Measurements from ENCODE around the gene USP36. TPM values are rescaled to one million over a fixed set of nuclear protein-coding genes. Genes with fewer than 3 reads are reported as not detected.

USP36 gene
- total RNA-seq, 1 experiment from 2014 or later = 74.0 TPM

GRCh38 chr17:78763561-78763960 lies 77.1 kb downstream of the USP36 start:
- DNase-seq (ENCODE audit: low spot score) = no peak
- ChIA-PET CTCF (no interaction called here), POLR2A (no interaction called here)
- Mint-ChIP-seq H3K4me3 (no peak overlapping the region), H3K27me3 (ENCODE audit: low read depth) (no peaks in the 10 kb centered on the region), H3K4me1 (peaks cover 4% of the 10 kb centered on the region), H3K9me3 (0 out of 2 replicates have a peak, but pooled peaks cover 5% of the 10 kb centered on the region), H3K27ac (no peak overlapping the region), H3K36me3 (no peaks in the 10 kb centered on the region)
- ATAC-seq = no peak
- no peak for TF ChIP-seq NFE2L1 (CRISPR knock-in tag; IDR thresholded peaks at IDR 0.05)
- TF ChIP-seq ETV6 (CRISPR knock-in tag; IDR thresholded peaks at IDR 0.05) = no peak

- peaks cover 6% of the 10 kb centered on the region for H3K4me1 Mint-ChIP-seq
- H3K27me3 Mint-ChIP-seq (ENCODE audit: low read depth) = no peaks in the 10 kb centered on the region
- no peak for ATAC-seq
- H3K36me3 Mint-ChIP-seq = no peaks in the 10 kb centered on the region
- no peak overlapping the region for H3K4me3 Mint-ChIP-seq
- TF ChIP-seq ESRRA (CRISPR knock-in tag; IDR thresholded peaks at IDR 0.05; ENCODE audit: borderline replicate concordance) (no peak), NFATC4 (CRISPR knock-in tag; IDR thresholded peaks at IDR 0.05) (no peak), E2F1 (CRISPR knock-in tag; IDR thresholded peaks at IDR 0.05) (no peak), NR3C1 (CRISPR knock-in tag; conservative IDR thresholded peaks at IDR 0.05; ENCODE audit: low read depth) (no peak), TEAD4 (CRISPR knock-in tag; IDR thresholded peaks at IDR 0.05) (no peak), MLX (CRISPR knock-in tag; IDR thresholded peaks at IDR 0.05) (no peak), TCF7 (CRISPR knock-in tag; IDR thresholded peaks at IDR 0.05; ENCODE audit: low read depth) (no peak), MYBL2 (CRISPR knock-in tag; IDR thresholded peaks at IDR 0.05) (no peak), ZNF532 (CRISPR knock-in tag; IDR thresholded peaks at IDR 0.05; ENCODE audit: borderline replicate concordance) (no peak), ATF6 (CRISPR knock-in tag; IDR thresholded peaks at IDR 0.05) (no peak), HMGA2 (CRISPR knock-in tag; IDR thresholded peaks at IDR 0.05) (no peak), NFE2L1 (CRISPR knock-in tag; IDR thresholded peaks at IDR 0.05) (no peak), PRDM15 (CRISPR knock-in tag; IDR thresholded peaks at IDR 0.05) (no peak), CREM (CRISPR knock-in tag; IDR thresholded peaks at IDR 0.05) (no peak), AR (CRISPR knock-in tag; IDR thresholded peaks at IDR 0.05) (no peak)
- 0 out of 2 replicates have a peak, but pooled peaks cover 5% of the 10 kb centered on the region for H3K9me3 Mint-ChIP-seq
- POLR2A ChIA-PET = no interaction called here
- CTCF ChIA-PET = no interaction called here
- no peak overlapping the region for H3K27ac Mint-ChIP-seq
- DNase-seq (ENCODE audit: low spot score) = no peak
Observed at GRCh38 chr17:78761789-78762406, 78.7 kb downstream of the USP36 start.
